ENCODE measurements around the gene C6orf120.

The C6orf120 gene

GRCh38 chr6:169701954-169702839, at the start of gene C6orf120, which contains the start of gene WDR27:
TSS of gene C6orf120 (plus strand) at chr6:169702126. CDS start at chr6:169702460, 334 bp downstream.
TSS of gene WDR27 (minus strand) at chr6:169702029. CDS start at chr6:169689005, 13,024 bp downstream.
- peak; percentile 95 for DNase-seq (ENCODE audit: low read depth)

GRCh38 chr6:169652896-169653295, 49.0 kb upstream of the C6orf120 start:
- no peak for DNase-seq (ENCODE audit: low read depth)

DNA sequence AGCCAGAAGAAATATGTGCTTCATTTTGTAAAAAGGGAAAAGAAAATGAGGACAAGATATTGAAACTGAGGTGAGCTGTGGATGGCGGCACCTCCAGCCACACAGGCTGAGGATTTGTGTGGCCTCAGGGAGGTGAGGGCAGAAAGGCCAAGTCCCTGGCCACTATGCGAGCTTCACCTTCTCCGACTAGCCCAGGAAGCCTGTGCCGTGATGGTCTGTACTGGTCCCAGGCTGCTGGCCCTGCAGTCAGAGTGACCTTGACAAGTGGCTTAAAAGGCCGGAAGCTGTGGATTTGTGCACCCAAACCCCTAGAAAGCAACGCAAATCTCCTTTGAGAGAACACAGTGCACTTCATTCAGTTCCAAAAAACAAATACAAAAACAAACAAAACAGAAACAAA, 48.2 kb upstream of the C6orf120 start:
- no peak for DNase-seq (ENCODE audit: low read depth)

- peak; percentile 28 for DNase-seq (ENCODE audit: low read depth)
Observed at GRCh38 chr6:169654598-169655391, 47.1 kb upstream of the C6orf120 start.

- no peak for DNase-seq (ENCODE audit: low read depth)
Observed at GRCh38 chr6:169656546-169657283, 45.2 kb upstream of the C6orf120 start.

DNA sequence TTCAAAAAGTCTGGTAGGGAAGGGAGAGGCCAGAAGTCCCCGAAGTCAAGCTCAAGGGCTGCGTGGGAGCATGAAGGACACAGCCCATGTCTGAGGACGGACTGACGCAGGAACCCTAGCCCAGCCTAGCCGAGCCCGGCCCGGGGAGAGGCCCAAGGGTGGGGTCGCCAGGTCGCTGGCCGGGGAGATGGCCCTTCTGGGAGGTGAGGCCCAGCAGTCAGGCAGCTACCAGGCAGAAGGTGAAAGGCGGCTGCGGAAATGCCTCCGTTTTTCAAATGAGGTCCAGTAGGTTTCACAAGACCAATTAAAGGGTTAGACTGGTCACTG, 44.7 kb upstream of the C6orf120 start:
- no peak for DNase-seq (ENCODE audit: low read depth)

GRCh38 chr6:169659820-169660610, 41.9 kb upstream of the C6orf120 start:
- no peak for DNase-seq (ENCODE audit: low read depth)

DNA sequence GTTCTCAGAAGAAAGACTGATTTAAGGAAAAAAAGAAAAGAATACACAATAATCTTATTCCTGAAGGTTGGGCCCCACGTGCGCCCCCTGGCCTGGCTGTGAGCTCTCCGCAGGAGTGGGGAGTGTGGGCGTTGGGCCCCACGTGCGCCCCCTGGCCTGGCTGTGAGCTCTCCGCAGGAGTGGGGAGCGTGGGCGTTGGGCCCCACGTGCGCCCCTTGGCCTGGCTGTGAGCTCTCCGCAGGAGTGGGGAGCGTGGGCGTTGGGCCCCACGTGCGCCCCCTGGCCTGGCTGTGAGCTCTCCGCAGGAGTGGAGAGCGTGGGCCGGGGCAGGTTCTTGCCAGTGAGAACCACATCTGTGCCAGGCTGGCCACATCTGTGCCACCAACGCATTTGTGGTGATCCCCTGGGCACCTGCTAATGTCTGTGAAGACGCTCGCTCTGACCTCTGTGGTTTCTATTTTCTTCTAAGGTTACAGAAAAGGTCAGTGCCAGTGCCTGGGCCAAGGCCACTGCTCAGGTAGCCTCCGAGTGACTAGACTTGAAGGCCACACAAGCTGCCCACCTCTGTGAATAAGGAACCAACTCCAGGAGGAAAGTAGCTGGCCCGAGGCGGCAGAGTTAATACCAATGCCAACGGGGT, 41.1 kb upstream of the C6orf120 start:
- DNase-seq (ENCODE audit: low read depth), result no peak

DNA sequence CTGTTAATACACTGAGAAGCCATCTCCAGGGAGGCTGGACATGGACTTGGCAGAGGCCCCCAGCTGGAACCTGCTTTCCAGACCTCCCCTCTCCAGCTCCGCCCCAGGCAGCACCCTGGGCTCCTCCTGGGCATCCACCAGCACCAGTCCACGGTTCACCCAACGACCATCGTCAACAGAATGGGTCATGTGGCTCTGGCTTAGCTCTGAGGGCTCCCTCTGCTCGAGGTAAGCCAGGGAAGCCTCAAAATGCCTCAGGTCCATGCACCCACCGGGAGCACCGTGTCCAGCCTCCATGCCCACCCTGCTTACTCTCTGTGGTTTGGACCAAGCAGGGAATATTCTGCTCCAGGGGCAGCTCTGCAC, 40.6 kb upstream of the C6orf120 start:
- DNase-seq (ENCODE audit: low read depth), result no peak

GRCh38 chr6:169663468-169663867, 38.5 kb upstream of the C6orf120 start:
- DNase-seq (ENCODE audit: low read depth), result no peak

DNA sequence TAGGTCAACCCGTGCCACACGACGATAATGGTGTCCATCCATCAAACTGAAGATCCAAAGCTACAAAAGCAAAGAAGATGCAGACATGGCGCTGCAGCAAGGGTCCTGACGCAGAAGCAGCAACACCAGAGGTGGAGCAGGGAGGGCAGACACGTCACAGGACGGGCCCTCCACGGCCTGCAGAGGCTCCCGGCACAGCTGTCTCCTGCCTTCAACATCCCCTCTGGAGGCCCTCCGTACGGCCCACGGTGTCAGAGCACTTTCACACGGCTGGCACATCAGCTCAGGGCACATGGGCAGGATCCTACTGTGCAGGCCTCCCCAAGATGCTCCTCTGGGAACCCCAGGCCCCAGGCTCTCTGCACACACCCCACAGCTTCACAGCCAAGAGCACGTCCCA, 37.7 kb upstream of the C6orf120 start:
- DNase-seq (ENCODE audit: low read depth), result no peak

DNA sequence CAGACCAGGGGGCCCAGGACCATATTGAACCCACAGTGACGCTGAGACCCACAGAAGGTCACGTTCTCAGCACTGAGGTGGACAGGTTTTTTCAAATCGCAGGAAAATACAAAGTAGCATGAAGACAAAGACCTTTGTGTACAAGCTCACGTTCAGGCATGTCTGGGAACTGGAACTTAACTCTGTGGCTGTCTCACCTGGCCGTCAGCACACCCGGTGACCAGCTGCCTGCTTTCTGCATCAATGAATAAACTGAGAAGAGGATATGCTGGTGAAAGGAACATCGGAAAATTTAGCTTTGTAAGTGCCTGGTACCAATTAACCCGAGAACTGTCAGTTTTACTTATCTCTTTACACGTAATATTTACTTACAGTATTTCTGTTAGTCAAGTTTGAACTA, 36.6 kb upstream of the C6orf120 start:
- no peak for DNase-seq (ENCODE audit: low read depth)

GRCh38 chr6:169666441-169666840, 35.5 kb upstream of the C6orf120 start:
- no peak for DNase-seq (ENCODE audit: low read depth)

DNA sequence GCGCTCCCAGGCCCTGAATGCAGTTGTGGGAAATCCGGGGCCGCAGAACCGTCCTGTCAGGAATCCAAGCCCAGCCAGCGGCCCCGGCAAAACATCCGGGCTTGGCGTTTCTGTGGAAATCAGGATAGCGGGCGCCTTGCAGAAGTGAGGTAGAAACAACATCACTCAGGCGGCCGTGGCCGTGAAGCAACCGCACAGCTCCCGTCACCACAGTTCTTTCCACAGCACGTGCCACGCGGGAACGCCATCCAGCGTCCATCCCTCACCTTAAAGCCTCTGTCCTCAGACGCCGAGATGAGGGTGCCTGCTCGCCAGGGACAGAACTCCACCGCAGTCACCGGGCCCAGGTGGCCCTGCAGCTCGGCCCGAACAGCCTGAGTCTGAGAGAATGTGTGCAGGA, 34.2 kb upstream of the C6orf120 start:
- DNase-seq (ENCODE audit: low read depth), result no peak

DNA sequence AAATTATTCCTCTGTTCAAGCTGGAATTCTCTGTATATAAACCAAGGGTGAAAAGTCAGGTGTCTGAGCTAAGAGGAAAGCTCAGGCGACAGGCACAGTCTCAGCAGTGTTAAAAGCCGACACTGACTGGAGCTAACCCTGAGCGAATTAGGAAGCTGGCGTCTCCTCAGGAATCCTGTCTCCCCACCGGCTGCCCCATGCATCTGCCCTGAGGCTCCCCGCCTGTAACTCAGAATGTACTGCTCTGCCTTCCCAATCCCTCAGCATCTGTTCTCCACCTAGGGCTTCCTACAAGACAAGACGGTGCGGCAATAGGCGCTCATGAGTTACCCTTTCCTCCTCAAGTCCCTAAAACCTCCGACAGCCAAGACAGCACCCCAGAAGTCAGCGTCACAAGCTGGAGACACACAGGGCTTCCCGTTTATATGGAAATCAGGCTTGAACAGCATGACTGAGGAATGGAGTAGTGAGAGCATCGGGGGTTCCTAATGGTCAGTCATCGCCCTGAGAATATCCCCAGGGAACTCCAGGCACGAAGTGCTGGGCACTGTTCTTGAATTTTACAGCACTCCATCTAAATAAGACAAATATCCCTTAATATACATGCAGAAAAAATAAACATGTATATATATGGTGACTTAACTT, 33.6 kb upstream of the C6orf120 start:
- DNase-seq (ENCODE audit: low read depth), result no peak

DNA sequence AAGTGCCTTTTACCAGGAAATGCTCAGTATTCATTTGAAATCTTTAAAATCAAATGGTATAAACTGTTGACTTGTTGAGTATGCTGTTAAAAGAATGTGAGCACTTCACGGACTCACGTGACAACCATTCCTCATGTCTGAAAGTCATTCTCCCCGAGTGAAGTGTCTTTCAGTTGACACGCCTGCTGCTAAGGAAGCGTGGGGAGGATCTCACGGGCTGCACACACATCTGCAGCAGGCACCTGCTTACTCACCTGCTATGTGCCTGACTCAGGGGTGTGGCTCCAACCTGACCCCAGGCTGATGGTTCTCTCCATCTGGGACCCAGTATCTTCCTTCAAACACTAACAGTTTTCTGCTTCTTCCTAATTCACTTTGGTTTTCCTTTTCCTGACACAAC, 32.8 kb upstream of the C6orf120 start:
- no peak for DNase-seq (ENCODE audit: low read depth)

GRCh38 chr6:169669889-169670288, 32.0 kb upstream of the C6orf120 start:
- DNase-seq (ENCODE audit: low read depth), result no peak

GRCh38 chr6:169671563-169671962, 30.4 kb upstream of the C6orf120 start:
- DNase-seq (ENCODE audit: low read depth), result no peak

- DNase-seq (ENCODE audit: low read depth), result no peak
Observed at GRCh38 chr6:169675011-169675410, 26.9 kb upstream of the C6orf120 start.

GRCh38 chr6:169677096-169677495, 24.8 kb upstream of the C6orf120 start:
- DNase-seq (ENCODE audit: low read depth), result no peak

DNA sequence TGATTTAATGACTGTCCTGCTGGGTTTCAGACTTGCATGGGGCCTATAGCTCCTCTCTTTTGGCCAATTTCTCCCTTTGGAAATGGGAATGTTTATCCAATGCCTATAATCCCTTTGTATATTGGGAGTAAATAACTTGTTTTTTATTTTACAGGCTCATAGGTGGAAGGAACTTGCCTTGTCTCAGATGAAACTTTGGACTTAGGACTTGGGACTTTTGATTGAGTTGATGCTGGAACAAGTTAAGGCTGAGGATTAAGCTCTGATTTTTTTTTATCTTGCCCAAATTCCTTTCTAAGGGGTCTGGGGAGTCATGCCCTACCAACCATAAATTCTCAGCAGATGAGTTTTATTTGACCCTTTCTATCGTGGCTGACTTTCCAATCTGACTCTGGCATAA, 23.6 kb upstream of the C6orf120 start:
- no peak for DNase-seq (ENCODE audit: low read depth)

All from stimulated activated CD8-positive, alpha-beta memory T cell treated with anti-CD3 and anti-CD28 coated beads, Interleukin-15, amount 100 ng/mL, for 1 hour (primary cell).